ENCODE results near the gene CBX4. TPM values are rescaled to one million over a fixed set of nuclear protein-coding genes. Genes with fewer than 3 reads are reported as not detected.

The CBX4 gene
- total RNA-seq, 2 donors from 2014 or later = 4.2 to 4.9 TPM

GRCh38 chr17:79784353-79785016 is 54.8 kb downstream of the CBX4 start:
- 96 to 100% methylated on average over 26 to 31 of the region's 31 CpGs for WGBS, 2 experiments (ENCODE audit: insufficient coverage in 1 of 2, insufficient read length in 1 of 2)
- Histone ChIP-seq H3K27ac (ENCODE audit: low read depth, low read length) (no peak overlapping the region), H3K4me3 (ENCODE audit: low read length) (no peak overlapping the region), H3K9ac (ENCODE audit: extremely low read depth, low read length, poor library complexity, severe bottlenecking) (no peak overlapping the region), H3K4me1 (ENCODE audit: control insufficient read depth, insufficient read depth, low read length) (peaks cover 3% of the 10 kb centered on the region), H3K9me3 (ENCODE audit: control insufficient read depth, low read length) (no peaks in the 10 kb centered on the region), H3K27me3 (ENCODE audit: control insufficient read depth, insufficient read depth, low read length, poor library complexity, severe bottlenecking) (peaks cover 30% of the 10 kb centered on the region), H3K36me3 (ENCODE audit: control insufficient read depth, insufficient read depth, low read length) (peaks cover 43% of the 10 kb centered on the region)
- Mint-ChIP-seq H3K4me1 (peaks cover 14% of the 10 kb centered on the region), H3K4me3 (no peak overlapping the region), H3K27me3 (ENCODE audit: insufficient read depth) (peaks cover 23% of the 10 kb centered on the region), H3K36me3 (ENCODE audit: low read depth) (peaks cover 50% of the 10 kb centered on the region), H3K27ac (no peak overlapping the region), H3K9me3 (no peaks in the 10 kb centered on the region)
- no peak for DNase-seq
- TF ChIP-seq CTCF (conservative IDR thresholded peaks at IDR 0.05) = no peak

- Histone ChIP-seq H3K9me3 (ENCODE audit: control insufficient read depth, low read length) (no peaks in the 10 kb centered on the region), H3K36me3 (ENCODE audit: control insufficient read depth, insufficient read depth, low read length) (peaks cover 44% of the 10 kb centered on the region), H3K27ac (ENCODE audit: low read depth, low read length) (no peak overlapping the region), H3K4me1 (ENCODE audit: control insufficient read depth, insufficient read depth, low read length) (peaks cover 3% of the 10 kb centered on the region), H3K9ac (ENCODE audit: extremely low read depth, low read length, poor library complexity, severe bottlenecking) (no peak overlapping the region), H3K4me3 (ENCODE audit: low read length) (no peak overlapping the region), H3K27me3 (ENCODE audit: control insufficient read depth, insufficient read depth, low read length, poor library complexity, severe bottlenecking) (peaks cover 24% of the 10 kb centered on the region)
- Mint-ChIP-seq H3K27ac (no peak overlapping the region), H3K27me3 (ENCODE audit: insufficient read depth) (peaks cover 17% of the 10 kb centered on the region), H3K4me3 (no peak overlapping the region), H3K9me3 (no peaks in the 10 kb centered on the region), H3K4me1 (peaks cover 19% of the 10 kb centered on the region), H3K36me3 (ENCODE audit: low read depth) (peaks cover 54% of the 10 kb centered on the region)
- no peak for DNase-seq
- 91 to 97% methylated on average over 10 to 18 of the region's 18 CpGs for WGBS, 2 experiments (ENCODE audit: insufficient coverage in 1 of 2, insufficient read length in 1 of 2)
- TF ChIP-seq CTCF (conservative IDR thresholded peaks at IDR 0.05) = no peak
Measured at GRCh38 chr17:79783891-79784290, 55.3 kb downstream of the CBX4 start.

Other genes starting within 250 kb of the CBX4 start
- gene RBFOX3, start 228.4 kb downstream of the CBX4 start, total RNA-seq = 1 to 10 TPM; 2.6 to 7.3 TPM
- not detected for gene ENPP7, start 108.5 kb downstream of the CBX4 start, total RNA-seq
- gene CBX2, start 61.3 kb downstream of the CBX4 start, total RNA-seq = 10 to 100 TPM; 75.0 to 78.6 TPM
- gene CBX8, start 42.4 kb downstream of the CBX4 start, total RNA-seq = 1 to 10 TPM; 5.4 to 5.6 TPM
- 100 to 1,000 TPM in 1 of 2 donors, 10 to 100 TPM in 1; 88.2 to 116 TPM for gene TBC1D16, start 196.4 kb upstream of the CBX4 start, total RNA-seq
- 10 to 100 TPM; 21.7 to 38.9 TPM for gene CCDC40, start 197.2 kb upstream of the CBX4 start, total RNA-seq

Data from endodermal cell (in vitro differentiated cells).